Activated gamma-delta T cell treated with anti-CD3 and anti-CD28 coated beads, Interleukin-2, amount 50 U/mL, for 16 hours (primary cell): ENCODE measurements around the gene CNTN2.

Experiments
- DNase-seq: peaks from one replicate; pipeline ENCODE4 v3.0.0-alpha.2; 2020; ENCODE audit warnings: low read depth

The CNTN2 gene

DNA sequence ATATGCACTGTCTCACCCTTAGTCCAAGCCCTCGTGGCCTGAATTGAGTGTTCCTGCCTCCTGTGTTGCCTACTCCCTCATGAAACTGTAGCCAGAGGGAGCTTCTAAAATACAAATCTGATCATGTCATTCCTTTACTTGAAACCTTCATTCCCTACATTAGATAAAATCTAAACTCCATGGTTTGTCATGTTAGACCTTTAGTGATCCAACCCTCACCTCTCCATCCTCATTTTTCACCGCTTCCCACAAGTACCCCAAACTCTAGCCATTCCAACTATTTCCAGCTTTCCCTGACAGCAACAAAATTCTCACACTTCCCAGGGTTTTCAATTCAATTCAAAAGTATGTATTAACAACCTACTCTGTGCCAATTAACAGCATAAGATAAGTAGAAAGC, 18.3 kb upstream of the CNTN2 start:
- DNase-seq: no peak

GRCh38 chr1:205025239-205025638, 17.8 kb upstream of the CNTN2 start:
- no peak for DNase-seq

DNA sequence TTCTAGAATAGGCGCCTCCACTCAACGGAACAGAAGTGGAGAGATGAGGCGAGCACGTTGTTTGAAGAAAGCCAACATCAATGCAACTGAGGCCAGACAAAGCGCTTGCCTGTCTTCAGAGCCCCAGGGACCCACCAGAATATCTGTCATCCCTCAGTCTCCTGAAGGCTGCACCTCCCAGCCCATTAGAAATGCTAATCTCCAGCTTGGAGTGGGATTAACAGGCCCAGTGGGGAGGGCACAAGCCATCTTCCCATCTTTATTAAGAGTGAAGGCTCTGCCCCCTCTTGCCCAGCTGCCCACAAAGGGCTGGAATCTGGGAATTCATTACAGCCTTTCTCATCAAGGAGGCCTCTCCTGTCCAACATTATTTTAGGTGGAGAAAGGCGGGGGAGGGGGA, 16.8 kb upstream of the CNTN2 start:
- no peak for DNase-seq

DNA sequence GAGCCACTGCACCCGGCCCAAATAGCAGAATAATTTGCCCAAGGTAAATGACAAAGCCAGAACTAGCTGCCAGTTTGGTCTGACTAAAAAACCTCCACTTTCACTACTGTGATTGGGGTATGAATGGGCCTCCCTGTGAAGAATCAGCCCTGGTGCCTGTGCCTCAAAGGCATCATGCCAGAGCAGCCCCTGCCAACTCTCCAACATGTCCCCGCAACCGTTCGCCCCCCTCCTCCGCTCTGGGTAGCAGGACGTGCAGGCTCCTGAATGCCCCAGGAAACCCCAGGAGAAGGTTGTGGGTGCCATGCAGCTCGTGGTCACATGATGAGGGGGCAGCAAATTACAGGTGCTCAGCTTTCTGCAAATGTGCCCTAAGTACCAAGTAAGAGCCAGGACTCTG, 14.6 kb upstream of the CNTN2 start:
- DNase-seq: no peak

DNA sequence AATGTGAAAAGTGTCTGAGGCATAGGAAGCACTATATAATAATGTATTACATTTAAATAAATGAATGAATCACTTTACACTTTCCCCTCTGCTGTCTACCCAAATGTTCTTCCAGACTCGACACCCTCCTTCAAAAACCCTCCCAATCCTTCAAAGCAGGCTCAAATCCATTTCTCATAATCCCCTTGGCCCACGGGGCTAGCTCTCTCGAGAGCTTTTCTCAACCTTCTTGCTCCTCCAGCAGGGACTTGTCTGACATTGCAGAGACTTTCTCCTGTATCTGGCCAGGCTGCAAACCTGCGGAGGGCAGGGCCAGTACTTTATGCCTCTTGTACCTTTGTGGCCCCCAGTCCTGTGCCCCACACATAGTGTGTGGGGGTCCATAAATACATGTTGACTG, 14.1 kb upstream of the CNTN2 start:
- DNase-seq: no peak

DNA sequence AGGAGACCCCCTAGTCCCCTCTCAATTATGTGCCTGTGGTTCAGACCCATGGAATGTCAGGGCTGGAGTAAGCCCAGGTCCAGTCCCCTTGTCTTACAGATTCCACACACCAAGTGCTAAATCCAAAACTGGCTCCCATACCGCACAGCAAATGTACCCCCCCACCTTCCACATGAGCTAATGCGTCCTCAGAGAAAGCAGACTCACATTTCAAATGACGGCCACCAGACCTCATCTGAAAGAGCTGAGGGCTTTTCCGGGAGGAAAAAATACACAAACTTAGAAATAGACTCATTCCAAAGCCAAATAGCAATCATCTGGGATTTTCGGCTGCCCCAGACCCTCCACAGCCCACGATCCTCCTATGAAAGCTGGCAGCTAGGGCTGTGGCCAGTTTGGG, 12.8 kb upstream of the CNTN2 start:
- no peak for DNase-seq

GRCh38 chr1:205030896-205031295, 12.1 kb upstream of the CNTN2 start:
- no peak for DNase-seq

- no peak for DNase-seq
Observed at GRCh38 chr1:205032508-205032907, 10.5 kb upstream of the CNTN2 start.

GRCh38 chr1:205037539-205037938, 5.5 kb upstream of the CNTN2 start:
- DNase-seq: no peak

DNA sequence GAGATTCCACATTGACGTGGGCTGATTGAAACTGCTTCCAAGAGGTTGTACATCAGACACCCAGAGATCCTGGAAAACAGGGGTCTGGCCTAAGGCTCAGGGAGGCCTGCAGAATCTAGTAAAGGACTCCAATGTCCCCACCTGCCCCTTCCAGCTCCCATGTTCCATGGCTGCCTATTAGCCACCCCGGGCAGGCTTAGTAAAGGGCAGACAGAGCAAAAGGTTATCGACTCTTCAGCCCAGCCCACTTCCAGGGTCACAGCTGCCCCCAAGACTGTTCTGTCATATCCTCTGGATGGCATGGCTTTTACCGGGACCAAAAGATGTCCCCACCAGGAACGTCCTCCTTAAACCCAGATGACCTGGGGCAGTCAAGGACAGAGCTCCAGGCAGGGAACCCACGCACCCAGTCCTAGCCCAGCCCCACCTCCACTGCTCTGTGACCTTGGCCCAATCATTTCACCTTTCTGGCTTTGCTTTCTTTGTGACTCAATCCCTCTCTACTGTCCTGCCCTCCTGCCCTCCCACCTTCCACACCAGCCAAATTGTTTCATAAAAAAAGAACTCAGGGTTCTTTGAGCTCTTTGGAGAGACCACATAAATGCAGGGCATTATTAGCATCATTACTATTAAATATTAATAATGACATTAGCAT, 4.8 kb upstream of the CNTN2 start:
- no peak for DNase-seq

DNA sequence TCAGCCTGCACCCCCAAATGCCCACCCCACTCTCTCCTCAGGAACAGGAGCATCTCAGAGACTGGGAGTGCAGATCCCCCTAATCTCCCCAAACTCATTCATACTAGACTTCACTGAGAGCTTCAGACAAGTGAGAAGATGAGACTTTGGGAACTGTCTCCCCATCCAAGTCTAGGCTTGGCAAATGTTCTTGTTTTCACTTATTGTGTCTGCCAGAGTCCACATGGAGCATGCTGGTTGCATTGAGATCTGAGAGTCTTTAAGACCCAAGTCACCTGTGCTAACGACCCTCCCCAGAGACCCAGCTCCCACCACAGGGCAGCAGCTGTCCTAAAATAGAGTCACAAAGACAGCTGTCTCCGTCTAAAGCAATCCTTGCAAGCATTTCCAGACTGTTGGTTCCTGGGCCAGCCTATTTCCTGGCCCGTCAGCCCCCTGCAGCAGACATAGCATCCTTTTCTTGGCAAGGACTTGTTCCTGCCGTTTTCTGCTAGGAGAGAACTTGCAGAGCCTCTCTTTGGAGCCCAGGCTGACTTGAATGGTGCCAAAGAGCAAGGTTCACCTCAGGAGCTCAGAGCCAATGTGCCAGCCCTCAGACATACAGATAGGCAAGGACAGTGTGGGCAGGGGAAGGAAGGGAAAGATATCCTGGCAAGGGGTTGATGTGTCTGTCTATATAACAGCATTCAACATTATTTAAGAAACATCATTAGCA, 1.9 kb upstream of the CNTN2 start:
- no peak for DNase-seq

GRCh38 chr1:205041998-205042910, 758 bp upstream of the CNTN2 start:
- no peak for DNase-seq

DNA sequence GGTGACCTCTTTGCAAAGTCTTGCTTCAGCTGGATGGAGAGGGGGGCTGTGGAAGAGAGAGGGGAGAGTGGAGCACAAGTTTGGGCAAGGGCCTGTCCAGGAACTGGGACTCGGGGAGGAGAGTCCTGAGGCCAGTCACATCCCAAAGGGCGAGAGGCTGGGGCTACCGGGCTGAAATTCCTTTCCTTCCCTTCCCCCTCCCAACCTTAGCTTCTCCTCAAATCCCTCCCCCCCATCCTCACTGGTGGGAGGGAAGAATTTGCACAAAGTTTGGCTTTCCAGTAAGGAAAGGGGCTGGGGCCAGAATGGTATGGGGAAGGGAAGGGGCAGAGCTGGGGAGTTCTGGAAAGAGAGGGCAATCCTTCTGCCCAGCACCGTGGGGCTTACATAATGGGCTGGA, 854 bp downstream of the CNTN2 start:
- DNase-seq: no peak

GRCh38 chr1:205044741-205045140, 1.7 kb downstream of the CNTN2 start:
- no peak for DNase-seq

GRCh38 chr1:205045146-205045545, 2.1 kb downstream of the CNTN2 start:
- DNase-seq: no peak

- no peak for DNase-seq
Observed at GRCh38 chr1:205046870-205047269, 3.9 kb downstream of the CNTN2 start.

DNA sequence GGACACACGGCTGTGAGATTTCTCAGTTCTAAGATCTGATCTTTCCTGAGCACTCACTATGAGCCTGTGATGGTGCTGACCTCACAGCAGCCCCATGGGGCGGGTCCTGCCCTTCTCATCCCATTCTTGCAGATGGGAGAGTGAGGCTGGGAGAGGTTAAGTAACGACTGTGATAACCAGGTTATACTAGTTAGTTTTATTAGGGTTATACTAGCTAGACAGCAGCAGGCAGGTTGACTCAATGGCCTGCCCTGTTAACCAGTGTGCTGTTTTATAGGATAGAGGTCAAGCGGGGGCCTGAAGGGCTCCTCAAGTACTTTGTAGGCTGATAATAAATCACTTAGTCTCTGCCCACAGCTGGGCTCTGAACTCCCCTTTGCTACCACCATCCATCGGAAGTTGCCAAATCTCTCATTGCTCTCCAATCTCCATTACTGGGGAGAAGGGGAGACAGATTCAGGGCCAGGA, 4.8 kb downstream of the CNTN2 start:
- no peak for DNase-seq

DNA sequence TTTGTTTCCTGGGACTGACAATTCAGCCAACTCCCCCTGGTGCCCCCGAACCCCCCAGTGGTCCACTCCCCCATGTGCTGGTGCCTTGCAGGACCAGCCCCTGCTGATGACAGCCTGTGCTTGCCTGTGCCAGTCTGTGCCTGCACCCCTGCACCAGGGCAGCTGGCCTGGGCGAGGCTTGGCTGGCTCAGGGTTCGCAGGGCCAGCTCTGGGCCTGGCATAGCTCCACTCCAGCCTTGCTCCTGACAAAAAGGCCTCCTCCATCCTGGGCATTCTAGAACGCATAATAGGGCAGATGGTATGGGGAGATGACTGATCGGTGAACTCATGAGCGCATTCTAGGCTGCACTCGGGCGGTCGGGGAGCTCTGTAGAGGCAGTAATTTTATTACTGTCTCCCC, 5.4 kb downstream of the CNTN2 start:
- DNase-seq: no peak

- DNase-seq: no peak
Observed at GRCh38 chr1:205049479-205049878, 6.5 kb downstream of the CNTN2 start.

DNA sequence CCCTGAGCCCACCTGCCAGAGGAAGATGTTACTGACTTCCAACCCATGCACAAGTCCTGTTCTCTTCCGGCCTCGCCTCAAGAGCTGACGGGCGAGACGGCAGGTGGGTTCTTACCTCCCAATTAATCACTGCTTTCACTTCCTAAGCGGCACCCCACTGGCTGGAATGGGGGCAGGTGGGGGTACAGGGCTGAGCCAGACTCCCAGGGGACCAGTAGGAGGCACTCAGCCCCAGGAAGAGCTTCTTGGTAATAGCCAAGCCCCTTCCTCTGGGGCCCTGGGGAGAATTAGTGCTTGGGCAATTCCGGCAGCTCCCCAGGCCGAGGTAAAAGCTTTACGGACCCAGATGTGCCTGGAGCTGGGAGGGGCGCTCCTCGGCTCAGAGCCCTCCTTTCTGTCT, 9.7 kb downstream of the CNTN2 start:
- DNase-seq: no peak

DNA sequence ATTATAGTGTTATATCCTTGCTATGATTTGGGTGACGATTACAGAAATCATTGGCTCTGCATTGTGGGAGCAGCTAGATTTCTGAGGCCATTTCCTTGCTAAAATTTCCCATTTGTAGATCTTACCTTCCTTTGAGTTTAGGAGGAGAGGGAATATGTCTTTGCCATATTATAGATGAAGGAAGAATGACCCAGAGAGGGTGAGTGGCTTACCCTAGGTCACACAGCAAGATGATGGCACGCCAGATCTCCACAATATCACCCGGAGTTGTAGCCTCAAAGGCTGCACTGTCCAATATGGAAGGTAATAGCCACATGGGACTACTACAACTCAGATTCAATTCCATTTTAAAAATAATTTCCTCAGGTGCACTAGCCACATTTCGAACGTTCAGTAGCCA, 10.3 kb downstream of the CNTN2 start:
- DNase-seq: no peak

DNA sequence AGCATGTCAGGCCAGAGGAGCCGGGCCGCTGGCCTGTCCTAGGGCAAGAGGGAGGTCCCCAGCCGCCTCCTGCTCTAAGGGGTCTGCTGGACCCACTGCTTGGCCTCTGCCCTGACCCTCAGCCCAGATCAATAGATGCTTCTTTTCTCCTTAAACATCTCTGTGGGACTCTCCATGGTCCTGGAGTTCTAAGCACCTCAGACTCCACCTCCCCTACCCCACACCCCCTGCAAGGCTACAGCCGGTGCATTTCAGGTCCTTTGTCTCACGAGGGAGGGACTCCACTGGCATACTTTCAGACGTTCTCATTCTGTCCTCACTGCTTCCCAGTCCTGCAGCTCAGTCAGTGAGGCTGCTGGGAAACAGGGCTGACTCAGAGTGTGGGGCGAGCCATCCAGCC, 11.0 kb downstream of the CNTN2 start:
- DNase-seq: no peak

DNA sequence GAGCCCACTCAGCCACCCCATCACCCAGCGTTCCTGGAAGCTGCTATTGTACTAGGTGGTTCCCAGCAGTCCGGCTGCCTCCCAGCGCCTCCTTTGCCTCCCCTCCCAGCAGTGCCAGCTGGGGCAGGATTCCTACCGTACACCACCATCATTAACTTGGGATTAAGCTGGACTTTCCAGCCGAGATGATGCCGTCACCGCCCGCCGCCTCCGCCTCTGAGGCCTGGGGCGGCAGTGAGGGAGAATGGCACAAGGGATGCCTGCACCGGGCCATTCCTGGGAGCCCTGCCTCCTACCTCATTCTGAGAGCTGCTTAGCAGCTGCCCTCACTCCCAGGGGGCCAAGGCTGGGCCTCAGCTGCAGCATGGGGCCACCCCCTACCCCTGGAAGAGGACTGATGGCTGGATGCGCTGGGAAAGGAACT, 13.2 kb downstream of the CNTN2 start:
- no peak for DNase-seq
